HEK293 (cell line): ENCODE data around the gene ZNF428.

Experiments used
- CTCF ChIA-PET: fragments of 350-600 bp; formaldehyde crosslinking; extraction: SDS; loops from one replicate; lab custom pipeline; 2021; ENCODE audit warnings: antibody characterized with exemption; lab: Yijun Ruan, JAX
- POLR2A ChIA-PET: fragments of 300-600 bp; formaldehyde crosslinking; extraction: SDS; loops from one replicate; lab custom pipeline; 2020; ENCODE audit warnings: antibody characterized with exemption, inconsistent platforms; lab: Yijun Ruan, JAX
- H3K27ac ChIP-seq: fragments of 200-500 bp; sonication (Bioruptor generic); 2 replicates; pipeline ENCODE4 v1.5.1; 2014; ENCODE audit warnings: low read depth, low read length, control low read depth, inconsistent platforms; ENCODE audit errors: extremely low read depth
- H3K36me3 ChIP-seq, 2 experiments: fragments of 200-500 bp in 1 of 2; sonication (Bioruptor generic) in 1 of 2; 1 replicate in 1 of 2; 2 replicates in 1 of 2; pipeline ENCODE4 v1.5.1; 2014 to 2017; ENCODE audit warnings: inconsistent platforms in 2 of 2, low read length in 2 of 2; ENCODE audit not compliant: control insufficient read depth in 2 of 2, insufficient read depth in 1 of 2
- H3K4me1 ChIP-seq: fragments of 200-500 bp; sonication (Bioruptor generic); 2 replicates; pipeline ENCODE4 v1.5.1; 2014; ENCODE audit warnings: mild to moderate bottlenecking, low read length, inconsistent platforms; ENCODE audit not compliant: control insufficient read depth, insufficient read depth
- H3K4me3 ChIP-seq: 2 replicates; pipeline ENCODE4 v1.5.1; 2011; ENCODE audit warnings: low read depth, mild to moderate bottlenecking, control low read depth, low read length, moderate library complexity
- H3K9me3 ChIP-seq: fragments of 200-500 bp; sonication (Bioruptor generic); 2 replicates; pipeline ENCODE4 v1.5.1; 2014; ENCODE audit warnings: low read depth, low read length, inconsistent platforms; ENCODE audit not compliant: control insufficient read depth, insufficient read depth
- ATF2 ChIP-seq: fragments of 450-650 bp; formaldehyde crosslinking; IDR thresholded peaks from 2 replicates; pipeline ENCODE4 v1.5.1; 2016; ENCODE audit warnings: missing biosample characterization, missing genetic modification characterization, low read depth
- EGR2 ChIP-seq: fragments of 450-650 bp; formaldehyde crosslinking; IDR thresholded peaks from 2 replicates; pipeline ENCODE4 v1.5.1; 2016; ENCODE audit warnings: low read depth, missing biosample characterization, missing genetic modification characterization
- GLIS1 ChIP-seq: fragments of 450-650 bp; formaldehyde crosslinking; IDR thresholded peaks from 2 replicates; pipeline ENCODE4 v1.5.1; 2016; ENCODE audit warnings: missing biosample characterization, missing genetic modification characterization
- GLIS2 ChIP-seq: fragments of 450-650 bp; formaldehyde crosslinking; IDR thresholded peaks from 2 replicates; pipeline ENCODE4 v1.5.1; 2016; ENCODE audit warnings: missing biosample characterization, missing genetic modification characterization
- KLF17 ChIP-seq: fragments of 450-650 bp; formaldehyde crosslinking; IDR thresholded peaks from 2 replicates; pipeline ENCODE4 v1.5.1; 2016; ENCODE audit warnings: missing biosample characterization, missing genetic modification characterization
- KLF8 ChIP-seq: fragments of 450-650 bp; formaldehyde crosslinking; IDR thresholded peaks from 2 replicates; pipeline ENCODE4 v1.5.1; 2016; ENCODE audit warnings: missing biosample characterization, missing genetic modification characterization
- PATZ1 ChIP-seq: fragments of 450-650 bp; formaldehyde crosslinking; IDR thresholded peaks from 2 replicates; pipeline ENCODE4 v1.5.1; 2016; ENCODE audit warnings: missing biosample characterization, missing genetic modification characterization
- SCRT1 ChIP-seq: fragments of 450-650 bp; formaldehyde crosslinking; IDR thresholded peaks from 2 replicates; pipeline ENCODE4 v1.5.1; 2016; ENCODE audit warnings: missing biosample characterization, missing genetic modification characterization, borderline replicate concordance
- SP2 ChIP-seq: fragments of 450-650 bp; formaldehyde crosslinking; IDR thresholded peaks from 2 replicates; pipeline ENCODE4 v1.5.1; 2016; ENCODE audit warnings: missing biosample characterization, missing genetic modification characterization
- YY1 ChIP-seq: fragments of 450-650 bp; formaldehyde crosslinking; IDR thresholded peaks from 2 replicates; pipeline ENCODE4 v1.5.1; 2018; ENCODE audit warnings: missing biosample characterization, missing genetic modification characterization
- ZBTB49 ChIP-seq: fragments of 450-650 bp; formaldehyde crosslinking; IDR thresholded peaks from 2 replicates; pipeline ENCODE4 v1.5.1; 2016; ENCODE audit warnings: missing biosample characterization, missing genetic modification characterization, low read depth
- ZFHX2 ChIP-seq: fragments of 450-650 bp; formaldehyde crosslinking; conservative IDR thresholded peaks from 2 replicates; pipeline ENCODE4 v1.5.1; 2016; ENCODE audit warnings: missing biosample characterization, missing genetic modification characterization
- ZFP69B ChIP-seq: fragments of 450-650 bp; formaldehyde crosslinking; IDR thresholded peaks from 2 replicates; pipeline ENCODE4 v1.5.1; 2016; ENCODE audit warnings: missing biosample characterization, missing genetic modification characterization
- ZNF174 ChIP-seq: fragments of 450-650 bp; formaldehyde crosslinking; IDR thresholded peaks from 2 replicates; pipeline ENCODE4 v1.5.0; 2017; ENCODE audit warnings: missing biosample characterization, mild to moderate bottlenecking, missing genetic modification characterization
- ZNF211 ChIP-seq: fragments of 450-650 bp; formaldehyde crosslinking; IDR thresholded peaks from 2 replicates; pipeline ENCODE4 v1.5.1; 2016; ENCODE audit warnings: low read depth, missing biosample characterization, missing genetic modification characterization
- ZNF266 ChIP-seq: fragments of 450-650 bp; formaldehyde crosslinking; IDR thresholded peaks from 2 replicates; pipeline ENCODE4 v1.5.1; 2016; ENCODE audit warnings: missing biosample characterization, missing genetic modification characterization, low read depth
- ZNF292 ChIP-seq: fragments of 450-650 bp; formaldehyde crosslinking; IDR thresholded peaks from 2 replicates; pipeline ENCODE4 v1.5.1; 2016; ENCODE audit warnings: low read depth, missing biosample characterization, missing genetic modification characterization, borderline replicate concordance
- ZNF391 ChIP-seq: fragments of 450-650 bp; formaldehyde crosslinking; IDR thresholded peaks from 2 replicates; pipeline ENCODE4 v1.5.1; 2016; ENCODE audit warnings: low read depth, missing biosample characterization, missing genetic modification characterization, borderline replicate concordance
- ZNF449 ChIP-seq: fragments of 450-650 bp; formaldehyde crosslinking; IDR thresholded peaks from 2 replicates; pipeline ENCODE4 v1.5.1; 2017; ENCODE audit warnings: missing biosample characterization, mild to moderate bottlenecking, missing genetic modification characterization, moderate library complexity
- ZNF513 ChIP-seq: fragments of 450-650 bp; IDR thresholded peaks from 2 replicates; pipeline ENCODE4 v1.5.1; 2018; ENCODE audit warnings: missing biosample characterization, missing genetic modification characterization
- ZNF558 ChIP-seq: fragments of 450-650 bp; formaldehyde crosslinking; IDR thresholded peaks from 2 replicates; pipeline ENCODE4 v1.5.1; 2016; ENCODE audit warnings: missing biosample characterization, missing genetic modification characterization
- ZNF600 ChIP-seq: fragments of 450-650 bp; formaldehyde crosslinking; IDR thresholded peaks from 2 replicates; pipeline ENCODE4 v1.5.1; 2016; ENCODE audit warnings: missing biosample characterization, missing genetic modification characterization
- ZNF701 ChIP-seq: fragments of 450-650 bp; formaldehyde crosslinking; IDR thresholded peaks from 2 replicates; pipeline ENCODE4 v1.5.1; 2016; ENCODE audit warnings: missing biosample characterization, missing genetic modification characterization
- ZSCAN4 ChIP-seq: fragments of 450-650 bp; formaldehyde crosslinking; IDR thresholded peaks from 2 replicates; pipeline ENCODE4 v1.5.1; 2017; ENCODE audit warnings: missing biosample characterization, missing genetic modification characterization

The ZNF428 gene

GRCh38 chr19:43607238-43608205 is 11.9 kb downstream of the ZNF428 start:
- H3K4me1 ChIP-seq = peaks cover 28% of the 10 kb centered on the region
- POLR2A ChIA-PET = interaction anchor here (0.6 to 3.4 kb wide), 3 partner anchors 11 to 14 kb away, joined by 3 to 19 read pairs (median 4); partner anchors contain the start of genes IRGQ and ZNF576
- no peaks in the 10 kb centered on the region for H3K9me3 ChIP-seq
- H3K4me3 ChIP-seq = no peak overlapping the region
- H3K27ac ChIP-seq = peak overlapping the region; percentile 58
- CTCF ChIA-PET = interaction anchor here (1.0 to 3.1 kb wide), 5 partner anchors 44 to 138 kb away, joined by 3 to 11 read pairs (median 4); no protein-coding TSS in a partner anchor
- H3K36me3 ChIP-seq = peaks cover 44 to 75% of the 10 kb centered on the region in 2 experiments
- TF ChIP-seq GLIS1 (tag by site-specific recombination) (peak; percentile 63), PATZ1 (tag by site-specific recombination) (0 out of 2 replicates have a peak, but pooled peaks have one; percentile 17), KLF17 (tag by site-specific recombination) (peak; percentile 8; the same call in 1 of the 2 replicates), ZNF513 (peak; percentile 91), YY1 (tag by site-specific recombination) (no peak), ZNF292 (tag by site-specific recombination) (no peak), ZSCAN4 (peak; percentile 97), ZNF449 (no peak), ZNF701 (no peak), ZFHX2 (tag by site-specific recombination) (peak; percentile 49), ZNF391 (0 out of 2 replicates have a peak, but pooled peaks have one; percentile 9), ZNF174 (tag by site-specific recombination) (no peak), ATF2 (tag by site-specific recombination) (no peak), KLF8 (tag by site-specific recombination) (no peak), ZFP69B (tag by site-specific recombination) (no peak), ZNF558 (tag by site-specific recombination) (no peak), SCRT1 (tag by site-specific recombination) (no peak), ZNF266 (tag by site-specific recombination) (0 out of 2 replicates have a peak, but pooled peaks have one; percentile 12), ZNF211 (tag by site-specific recombination) (peak; percentile 25; the same call in 1 of the 2 replicates), ZBTB49 (no peak), SP2 (tag by site-specific recombination) (peak; percentile 50), ZNF600 (tag by site-specific recombination) (0 out of 2 replicates have a peak, but pooled peaks have one; percentile 11), GLIS2 (peak; percentile 79), EGR2 (tag by site-specific recombination) (0 out of 2 replicates have a peak, but pooled peaks have one; percentile 38)
